ENCODE data around the gene USP12.
A peak's percentile ranks its signal among the peaks of the same experiment; 100 is the strongest.

USP12 gene

DNA sequence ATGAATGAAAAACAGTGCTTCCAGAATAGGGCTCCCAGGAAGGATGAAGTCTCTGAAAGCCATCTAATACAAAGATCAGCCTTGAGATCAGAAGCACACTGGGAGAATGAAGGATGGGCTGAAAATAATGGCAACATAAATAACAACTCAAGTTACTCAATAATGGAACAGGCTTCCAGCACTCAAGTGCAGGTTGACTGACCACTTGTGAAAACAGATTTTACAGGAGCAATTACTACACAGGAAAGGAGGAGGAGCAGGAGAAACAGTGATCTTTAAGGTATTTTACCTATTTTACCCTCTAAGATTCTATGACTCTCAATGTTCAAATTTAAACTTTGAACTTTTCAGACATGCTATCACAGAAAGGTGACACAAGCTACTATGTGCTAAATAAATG, 106.0 kb downstream of the USP12 start:
- DNase-seq: no peak

DNA sequence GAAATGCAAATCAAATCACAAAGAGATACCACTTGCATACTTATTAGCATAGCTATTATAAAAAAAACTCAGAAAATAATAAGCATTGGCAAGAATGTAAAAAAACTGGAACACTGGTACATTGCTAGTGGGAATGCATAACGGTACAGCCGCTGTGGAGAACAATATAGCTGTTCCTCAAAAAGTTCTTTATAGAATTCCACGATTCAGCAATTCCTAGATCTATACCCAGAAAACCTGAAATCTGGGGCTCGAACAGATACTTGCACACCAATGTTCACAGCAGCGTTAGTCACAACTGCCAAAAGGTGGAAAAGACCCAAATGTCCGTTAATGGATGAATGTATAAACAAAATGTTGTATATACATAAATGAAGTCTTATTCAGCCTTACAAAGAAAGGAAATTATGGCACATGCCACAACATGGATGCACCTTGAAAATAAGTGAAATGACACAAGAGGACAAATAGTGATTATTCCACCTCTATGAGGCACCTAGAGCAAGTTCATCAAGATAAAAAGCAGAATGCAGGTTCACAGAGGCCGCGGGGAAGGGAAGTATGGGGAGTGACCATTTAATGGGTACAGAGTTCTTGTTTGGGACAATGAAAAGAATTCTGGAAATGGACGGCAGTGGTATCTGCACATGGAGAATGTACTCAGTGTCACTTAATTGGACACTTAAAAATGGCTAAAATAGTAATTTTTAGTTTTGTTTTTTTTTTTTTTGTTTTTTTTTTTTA, 107.2 kb downstream of the USP12 start:
- DNase-seq: no peak

DNA sequence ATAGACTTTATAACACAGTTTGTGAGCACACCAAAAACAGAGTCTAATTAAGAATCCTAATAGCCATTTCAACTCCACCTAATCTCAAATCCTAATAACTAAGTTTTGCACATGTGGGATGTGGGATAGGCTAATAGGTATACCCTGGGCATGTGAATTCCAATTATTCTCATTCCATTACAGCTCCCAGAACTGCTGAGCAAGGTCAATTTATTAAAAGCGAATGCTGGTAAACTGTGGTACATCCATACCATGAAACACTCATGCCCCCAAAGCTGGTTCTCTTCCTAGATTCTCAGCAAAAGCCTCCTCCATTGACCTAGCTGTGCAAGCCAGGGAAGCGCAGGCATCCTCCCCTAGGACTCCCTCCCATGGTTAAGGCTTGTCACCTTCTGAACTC, 113.8 kb downstream of the USP12 start:
- DNase-seq: no peak

DNA sequence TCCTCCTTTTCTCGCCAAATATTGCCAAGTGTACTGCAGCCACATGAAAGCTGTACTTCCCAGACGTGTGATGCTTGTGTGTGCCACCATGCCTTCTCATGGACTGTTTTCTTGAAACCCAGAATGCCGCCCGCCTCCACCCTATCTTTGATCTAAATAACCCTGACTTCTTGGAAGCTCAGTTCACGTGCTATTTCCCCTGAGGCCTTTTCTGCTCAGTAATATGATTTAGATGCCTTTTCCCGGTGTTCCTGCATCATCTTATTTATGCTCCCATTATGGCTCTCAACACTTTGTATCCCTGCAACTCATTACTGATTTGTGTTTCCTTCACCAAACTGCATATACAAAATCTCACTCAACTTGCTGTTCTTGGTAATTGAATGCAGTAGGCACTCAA, 116.1 kb downstream of the USP12 start:
- no peak for DNase-seq

DNA sequence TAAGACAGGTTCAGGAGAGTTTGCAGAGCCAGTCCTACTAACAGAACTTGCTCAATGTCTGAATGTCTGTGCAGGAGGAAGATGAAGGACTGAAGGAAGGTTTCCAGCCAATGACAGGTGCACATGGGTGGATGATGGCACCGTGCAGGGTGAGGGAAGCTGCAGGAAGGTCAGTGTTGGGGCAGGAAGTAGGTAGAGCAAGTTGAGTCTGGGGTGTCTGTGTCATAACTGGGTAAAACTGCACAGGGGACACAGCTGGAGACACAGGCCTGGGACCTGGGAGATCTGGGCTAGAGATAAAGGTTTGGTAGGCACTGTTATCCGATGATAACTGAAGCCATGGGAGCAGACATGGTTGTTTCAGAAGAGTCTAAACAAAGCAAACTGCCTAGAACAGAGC, 116.9 kb downstream of the USP12 start:
- DNase-seq: no peak

DNA sequence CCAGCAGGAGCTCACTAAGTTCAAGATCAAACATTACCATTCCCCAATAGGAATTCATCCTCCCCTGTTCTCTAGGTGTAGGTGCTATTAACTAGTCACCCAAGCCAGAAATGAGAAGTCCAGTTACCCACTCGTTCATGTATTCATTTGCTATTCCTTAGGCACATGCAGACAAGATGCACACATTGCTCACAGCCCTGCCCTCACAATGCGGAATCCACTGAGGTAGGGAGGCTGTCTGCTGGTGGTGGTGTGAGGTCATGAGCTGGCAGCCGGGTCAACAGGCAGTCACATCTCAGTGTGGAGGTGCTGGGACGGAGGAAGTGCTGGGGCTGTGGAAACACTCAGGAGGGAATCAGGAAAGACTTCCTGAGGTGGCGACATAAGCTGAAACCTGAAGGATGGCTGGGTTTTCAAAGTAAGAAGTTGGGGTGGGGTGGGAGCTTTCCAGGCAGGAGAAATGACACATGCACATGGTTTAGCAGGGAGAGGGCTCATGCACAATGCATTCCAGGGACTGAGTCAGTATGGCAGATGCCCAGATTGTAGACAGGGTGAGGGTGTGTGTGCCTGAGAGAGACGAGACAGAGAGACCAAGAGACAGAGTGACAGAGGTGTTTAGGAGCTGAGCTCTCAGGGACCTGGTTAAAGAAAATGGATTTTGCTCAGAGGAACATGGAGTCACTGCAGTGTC, 117.6 kb downstream of the USP12 start:
- no peak for DNase-seq

DNA sequence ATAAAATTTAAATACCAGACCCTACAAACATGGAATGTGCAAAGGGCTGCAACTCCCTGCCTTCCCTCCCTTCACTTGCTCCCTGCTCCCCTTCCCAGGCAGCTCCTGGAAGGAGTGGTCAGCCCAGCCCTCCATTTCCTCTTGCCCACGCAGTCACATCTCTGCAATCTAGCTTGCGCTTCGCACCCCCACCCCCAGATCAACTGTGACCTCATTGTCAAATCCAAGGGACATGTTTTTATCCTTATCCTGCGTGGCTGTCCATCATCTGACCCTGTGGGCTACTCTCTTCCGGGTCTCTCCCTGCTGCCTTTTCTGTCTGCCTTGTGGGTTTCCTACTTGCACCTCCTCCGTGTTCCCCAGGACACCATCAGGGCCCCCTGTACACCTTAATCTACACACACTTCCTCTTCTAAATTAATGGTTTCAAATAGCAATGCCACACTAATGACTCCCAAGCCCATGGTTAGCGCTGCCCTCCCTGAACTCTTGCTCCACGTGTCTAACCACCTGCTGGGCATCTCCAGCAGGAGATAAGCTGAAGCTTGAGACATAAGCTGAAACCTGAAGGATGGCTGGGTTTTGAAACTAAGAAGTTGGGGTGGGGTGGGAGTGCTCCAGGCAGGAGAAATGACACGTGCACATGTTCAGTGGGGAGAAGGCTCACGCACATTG, 118.3 kb downstream of the USP12 start:
- no peak for DNase-seq

DNA sequence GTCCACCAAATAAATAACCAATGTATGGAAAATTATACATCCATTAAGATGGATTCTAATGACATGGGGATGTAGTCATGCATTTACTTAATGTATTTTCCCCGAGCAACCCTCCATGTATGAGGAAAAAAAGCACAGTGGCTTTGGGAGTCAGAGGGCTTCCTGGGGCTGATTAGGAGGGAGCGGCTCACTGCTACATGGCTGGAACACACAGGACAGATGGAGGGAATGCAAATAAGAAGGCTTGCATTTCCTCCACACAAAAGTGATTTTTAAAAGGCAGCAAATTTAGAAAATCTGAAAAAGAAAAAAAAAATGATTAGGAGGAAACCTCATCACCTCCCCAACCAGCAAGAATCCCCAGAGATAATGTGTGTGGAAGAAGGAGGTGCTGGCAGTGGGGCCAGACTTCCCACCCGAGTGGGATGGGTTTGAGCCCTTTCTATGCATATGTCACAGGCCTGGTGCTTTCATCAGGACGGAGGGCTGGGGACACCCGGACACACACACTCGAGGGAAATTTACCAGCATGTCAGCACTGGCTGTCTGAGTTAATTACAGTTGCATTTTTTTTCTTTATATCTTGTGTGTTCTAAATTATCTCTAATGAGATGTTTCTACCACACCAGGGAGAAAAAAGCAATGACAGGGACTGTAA, 118.9 kb downstream of the USP12 start:
- DNase-seq: no peak

DNA sequence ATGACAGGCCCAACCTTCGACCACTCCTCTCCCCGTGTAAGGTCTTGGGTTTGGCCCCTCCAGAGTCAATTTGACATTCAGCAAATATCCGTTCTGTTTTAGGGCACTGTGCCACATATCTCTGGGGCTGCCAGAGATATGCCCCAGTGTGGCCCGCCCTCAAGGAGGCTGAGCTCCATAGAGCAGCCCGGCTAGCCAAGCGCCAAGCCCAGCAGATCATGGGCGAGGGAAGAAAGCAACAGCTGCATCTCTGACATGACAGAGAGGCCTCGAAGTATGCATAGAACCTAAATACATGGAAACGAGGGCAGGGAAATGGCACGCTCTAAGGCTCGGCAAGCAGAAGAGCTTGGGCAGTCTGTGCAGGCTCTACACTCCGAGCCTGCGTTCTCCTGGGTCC, 124.5 kb downstream of the USP12 start:
- DNase-seq: no peak

DNA sequence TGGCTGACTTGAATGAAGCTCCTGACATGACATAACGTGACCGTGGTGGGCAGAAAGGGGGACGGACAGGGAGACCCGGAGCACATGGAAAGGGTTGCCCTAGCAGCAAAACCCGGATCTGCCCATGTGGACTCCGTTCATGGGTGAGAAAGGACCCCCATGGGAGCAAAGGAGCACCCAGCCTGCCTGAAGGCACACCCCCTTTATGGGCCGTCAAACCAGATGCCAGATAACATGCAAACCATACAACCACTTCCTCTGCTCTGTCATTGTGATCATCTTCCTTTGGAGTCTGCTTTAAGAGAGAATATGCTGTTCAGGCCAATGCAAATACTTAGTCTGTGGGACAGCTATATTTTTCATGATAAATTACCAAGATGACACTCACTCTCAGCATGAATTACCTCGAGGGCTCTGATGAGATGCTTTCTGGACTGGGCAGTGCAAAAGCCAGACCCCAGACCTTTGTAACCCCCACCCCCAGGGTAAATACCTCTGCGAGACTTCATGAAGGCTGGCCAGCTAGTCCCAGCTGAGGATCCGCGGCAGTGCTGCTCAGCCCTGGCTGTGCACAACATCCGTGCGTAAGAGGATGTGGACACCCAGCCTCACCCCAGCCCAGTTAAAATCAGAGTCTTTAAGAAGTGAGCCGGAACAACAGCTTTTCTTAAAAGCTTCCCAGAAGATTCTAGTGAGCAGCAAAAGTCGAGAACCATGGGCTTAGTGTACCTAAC, 126.6 kb downstream of the USP12 start:
- DNase-seq: no peak

DNA sequence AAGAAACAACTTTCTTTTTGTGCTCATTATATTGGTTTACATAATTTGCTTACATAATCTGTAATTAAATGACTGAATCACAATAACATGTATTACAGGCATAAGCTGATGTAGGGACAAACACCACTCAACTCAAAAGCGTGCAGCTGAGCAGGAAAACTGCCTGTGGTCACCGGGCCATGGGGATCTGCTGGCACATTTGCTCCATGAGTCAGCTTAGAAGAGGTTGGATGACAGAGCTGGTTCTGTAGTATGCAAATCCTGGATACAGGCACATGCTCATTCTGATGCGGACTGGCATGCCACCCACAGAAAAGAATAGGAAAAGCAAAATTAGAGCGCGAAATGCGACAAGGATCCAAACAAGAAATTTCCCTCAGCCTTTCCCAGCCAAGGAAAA, 128.6 kb downstream of the USP12 start:
- no peak for DNase-seq

DNA sequence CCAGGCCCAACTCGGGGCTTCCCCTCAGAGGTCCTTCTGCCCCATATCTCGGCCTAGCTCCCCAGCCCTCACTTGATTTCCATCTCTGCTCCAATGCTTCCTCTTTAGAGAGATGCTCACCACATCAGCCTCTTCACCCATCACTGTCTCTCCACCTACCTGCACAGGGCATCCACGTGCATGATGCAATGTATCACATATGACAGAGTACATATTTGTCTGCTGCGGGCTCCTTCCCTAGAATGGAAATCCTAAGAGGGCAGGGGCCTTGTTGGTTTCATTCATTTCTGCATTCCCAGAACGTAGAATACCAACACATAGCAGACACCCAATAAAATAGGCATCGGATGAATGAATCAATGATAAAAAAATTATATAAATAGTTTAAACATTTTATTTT, 130.3 kb downstream of the USP12 start:
- no peak for DNase-seq

DNA sequence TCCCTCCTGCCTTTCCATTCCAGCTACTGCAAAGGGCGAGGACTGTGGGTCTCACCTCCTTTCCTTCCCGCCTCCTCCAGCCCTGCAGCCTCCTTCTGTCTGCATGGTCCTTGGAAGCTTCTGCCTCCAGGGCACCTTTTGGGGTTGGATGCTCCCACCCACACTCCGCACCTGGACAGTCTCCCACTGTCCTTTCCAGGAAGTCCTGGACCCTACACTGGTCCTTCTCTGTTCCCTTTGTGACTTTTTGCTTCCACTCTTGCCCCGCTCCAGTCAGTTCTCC, 130.8 kb downstream of the USP12 start:
- DNase-seq: no peak

DNA sequence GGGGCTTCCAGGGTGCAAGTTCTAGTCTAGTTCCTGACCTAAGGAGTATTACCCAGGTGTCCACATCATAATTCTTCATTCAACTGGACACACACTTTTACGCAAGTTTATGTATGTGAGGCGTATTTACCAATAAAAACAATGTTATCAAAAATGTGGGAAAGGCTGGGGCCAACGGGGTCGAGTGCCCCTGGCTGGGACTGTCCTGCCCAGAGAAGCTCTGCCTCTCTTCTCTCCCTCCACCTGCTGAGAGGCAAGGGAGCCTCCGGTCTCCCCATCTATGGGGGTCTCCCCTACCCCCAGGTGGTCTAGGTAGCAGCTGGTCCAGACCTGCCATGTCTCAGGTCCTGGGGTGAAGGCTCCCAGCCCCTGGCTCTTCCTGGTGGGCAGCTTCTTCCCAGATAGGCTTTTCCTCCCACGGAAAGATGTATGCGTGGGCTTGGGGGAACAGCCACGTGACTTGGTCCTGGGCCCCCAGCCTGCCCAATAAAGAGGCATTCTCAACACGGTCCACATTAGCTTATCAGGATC, 132.4 kb downstream of the USP12 start:
- no peak for DNase-seq

DNA sequence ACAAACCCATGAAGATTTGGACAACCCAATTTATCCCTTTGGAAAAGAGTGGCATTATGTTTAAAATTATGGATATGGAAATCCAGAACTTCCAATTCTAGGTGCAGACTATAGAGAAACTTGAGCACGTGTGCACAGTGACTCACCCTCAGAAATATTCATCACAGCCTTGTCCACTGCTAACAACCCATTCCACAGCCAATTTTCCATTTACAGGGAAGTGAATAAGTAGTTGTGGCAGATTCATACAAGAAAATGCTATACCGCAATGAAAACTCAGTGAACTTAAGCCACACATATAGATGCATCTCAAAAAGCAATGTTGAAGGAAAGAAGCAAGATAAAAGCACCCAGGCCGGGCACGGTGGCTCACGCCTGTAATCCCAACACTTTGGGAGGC, 133.3 kb downstream of the USP12 start:
- DNase-seq: no peak

DNA sequence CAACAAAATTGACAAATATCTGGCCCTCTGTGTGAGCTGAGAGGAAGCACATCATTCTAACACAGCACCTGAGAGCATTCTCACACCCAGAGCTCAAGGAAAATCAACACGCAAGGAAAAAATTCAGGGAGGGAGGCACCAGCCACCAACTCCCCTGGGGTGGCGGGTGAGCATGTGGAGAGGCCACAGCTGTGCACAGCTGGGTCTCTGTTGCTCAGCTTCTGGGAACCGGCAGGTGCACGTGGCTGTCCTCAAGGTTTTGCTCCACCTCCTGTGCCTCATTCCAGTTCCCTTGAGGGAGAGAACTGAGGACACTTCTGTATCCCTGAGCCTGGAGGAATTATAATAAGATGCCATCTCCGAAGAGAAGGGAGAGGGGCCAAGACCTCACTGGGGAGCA, 134.0 kb downstream of the USP12 start:
- no peak for DNase-seq

DNA sequence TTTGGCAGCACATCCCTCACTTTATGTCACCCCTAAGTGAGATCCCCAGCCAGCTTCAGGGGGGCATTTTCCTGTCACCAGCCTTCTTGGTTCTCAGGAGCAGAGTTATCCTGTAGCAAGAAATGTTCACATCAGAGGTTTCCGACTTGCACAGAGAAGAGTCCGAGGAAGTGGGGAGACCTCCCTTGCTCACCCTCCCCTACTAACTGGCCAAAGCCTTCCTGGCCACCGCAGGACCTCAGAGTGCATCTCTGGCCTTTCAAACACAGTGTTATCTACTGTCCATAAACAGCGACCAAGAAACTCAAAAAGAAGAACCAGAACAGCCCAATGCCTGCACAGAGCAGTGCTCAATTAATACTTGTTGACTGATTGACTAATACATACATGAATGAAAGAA, 134.4 kb downstream of the USP12 start:
- no peak for DNase-seq

DNA sequence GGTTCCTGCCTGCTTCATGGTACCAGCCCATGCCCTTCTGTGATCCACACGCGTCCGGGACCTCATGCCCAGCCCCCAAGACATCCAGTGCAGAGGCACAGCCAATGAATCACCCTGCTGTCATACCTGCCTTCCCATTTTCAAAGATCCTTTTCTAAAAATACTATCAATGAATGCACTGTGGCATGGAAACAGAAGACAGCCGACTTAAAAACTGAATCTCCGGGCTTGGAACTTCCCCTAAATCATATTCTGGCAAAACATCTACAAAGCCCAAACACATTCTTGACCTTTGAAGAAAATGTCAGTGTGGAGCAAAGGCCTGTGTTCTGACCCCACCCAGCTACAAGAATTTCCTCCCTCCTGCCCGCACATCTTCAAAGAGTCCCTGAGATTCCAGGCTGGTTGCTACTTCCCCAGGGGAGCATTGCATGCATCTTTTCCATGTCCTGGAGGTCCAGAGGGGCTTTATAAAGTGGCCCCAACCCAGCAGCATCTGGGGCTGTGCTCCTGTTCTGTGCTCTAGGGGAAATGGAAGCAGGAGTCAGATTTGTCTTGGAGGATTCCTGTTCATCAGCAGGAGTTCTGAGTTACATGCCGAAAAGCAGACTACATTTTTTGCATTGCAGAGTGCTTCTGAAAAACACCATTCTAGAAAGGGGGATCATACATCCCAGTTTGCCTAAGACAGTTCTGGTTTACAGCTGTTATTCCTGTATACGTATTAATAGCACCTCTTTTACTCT, 135.2 kb downstream of the USP12 start:
- DNase-seq: no peak

DNA sequence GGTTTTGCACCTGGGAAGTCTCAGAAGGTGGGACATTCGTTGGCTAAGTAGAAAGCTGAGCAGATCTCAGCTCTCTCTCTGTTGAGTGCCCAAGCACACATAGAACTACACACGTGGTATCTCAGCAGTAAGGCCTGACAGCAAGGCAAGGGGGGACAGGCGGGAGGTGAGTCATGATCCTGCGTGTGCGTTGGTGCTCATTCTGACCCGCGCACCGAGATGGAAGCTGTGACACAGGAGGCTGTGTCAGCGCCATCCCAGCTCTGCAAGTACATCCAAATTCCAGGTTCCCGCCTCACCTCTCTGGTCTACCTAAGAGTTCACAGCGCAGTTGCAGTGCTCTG, 135.7 kb downstream of the USP12 start:
- DNase-seq: no peak

DNA sequence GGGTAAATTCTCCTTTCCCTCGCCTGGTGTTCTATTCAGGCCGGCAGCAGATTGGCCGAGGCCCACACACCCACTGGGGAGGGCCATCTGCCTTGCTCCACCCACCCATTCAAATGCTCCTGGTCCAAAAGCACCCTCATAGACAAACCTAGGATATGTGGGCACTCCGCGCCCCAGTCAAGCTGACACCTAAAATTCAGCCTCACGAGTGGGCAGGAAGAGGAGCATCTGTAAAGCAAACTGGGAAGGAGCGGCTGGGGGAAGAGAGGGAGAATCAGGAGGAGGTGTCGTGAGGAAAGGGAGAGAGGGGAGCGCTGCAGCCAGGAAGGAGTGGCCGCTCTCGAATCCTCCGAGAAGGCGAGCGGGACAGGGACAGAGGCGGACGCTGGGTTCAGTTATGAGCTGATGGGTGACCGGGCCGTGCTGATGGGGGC, 136.9 kb downstream of the USP12 start:
- no peak for DNase-seq

DNA sequence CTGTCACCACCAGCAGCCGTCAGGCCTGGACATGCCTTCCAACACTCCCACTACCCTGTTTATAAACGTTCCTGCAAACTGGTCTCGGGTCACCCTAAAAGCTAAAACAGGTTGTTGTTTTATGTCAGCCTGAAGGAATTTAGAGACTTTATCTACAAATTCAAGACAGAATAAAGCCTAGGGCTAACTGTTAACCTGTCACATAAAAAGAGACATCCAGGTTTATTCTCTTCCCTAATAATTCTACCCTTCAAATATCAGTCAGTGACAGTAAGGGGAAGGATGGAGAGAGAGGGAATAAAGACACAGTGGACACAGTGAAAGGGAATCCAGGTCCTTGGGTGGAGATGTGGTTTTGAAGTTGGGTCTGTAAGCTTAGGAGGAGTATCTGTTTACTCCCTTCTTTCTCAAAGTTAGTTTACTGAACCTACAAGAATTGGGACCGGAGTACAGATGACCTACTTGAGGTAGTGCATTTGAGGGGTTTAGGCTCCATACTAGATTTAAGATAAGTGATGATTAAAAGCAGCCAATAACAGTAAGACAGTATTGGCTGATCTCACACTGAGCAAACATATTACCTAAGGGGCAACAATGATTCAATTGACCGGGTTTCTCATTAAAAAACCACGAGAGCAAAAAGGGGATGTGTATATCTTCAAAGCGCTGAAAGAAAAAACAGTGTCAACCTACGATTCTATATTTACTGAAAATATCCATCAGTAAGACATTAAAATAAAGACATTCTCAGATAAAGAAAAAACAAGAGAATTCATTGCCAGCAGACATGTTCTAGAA, 142.7 kb downstream of the USP12 start:
- DNase-seq: peak; percentile 52
